Measurements from ENCODE around the gene ACSM4.
"Not testable (repeated sequence)": the region's sequence is repeated elsewhere in the genome, so short reads cannot be mapped to it uniquely, and the experiment has no call there.

GRCh38 chr12:7275482-7275881, 28.4 kb upstream of the ACSM4 start:
- not testable (repeated sequence) for TF ChIP-seq CTCF (IDR thresholded peaks at IDR 0.05); EZH2 (IDR thresholded peaks at IDR 0.05; ENCODE audit: borderline replicate concordance, insufficient read depth, low read depth, low read length, poor library complexity, severe bottlenecking)
